ENCODE results near the gene RUNDC3A.
"Not testable (repeated sequence)": the region's sequence is repeated elsewhere in the genome, so short reads cannot be mapped to it uniquely, and the experiment has no call there.

Gene RUNDC3A

GRCh38 chr17:44333371-44333770, 25.0 kb downstream of the RUNDC3A start:
- no peak for TF ChIP-seq CTCF (IDR thresholded peaks at IDR 0.05; ENCODE audit: insufficient read depth, low read depth, low read length, missing control alignments)
- H3K4me3 ChIP-seq (ENCODE audit: low read length) = no peak overlapping the region
- DNase-seq (ENCODE audit: low read depth) = peak; percentile 49

- TF ChIP-seq CTCF (IDR thresholded peaks at IDR 0.05; ENCODE audit: insufficient read depth, low read depth, low read length, missing control alignments) = no peak
- no peak for DNase-seq (ENCODE audit: low read depth)
- no peak overlapping the region for H3K4me3 ChIP-seq (ENCODE audit: low read length)
These were observed 25.9 kb downstream of the RUNDC3A start for GRCh38 chr17:44334315-44334714.

- TF ChIP-seq CTCF (IDR thresholded peaks at IDR 0.05; ENCODE audit: insufficient read depth, low read depth, low read length, missing control alignments) = no peak
- no peak overlapping the region for H3K4me3 ChIP-seq (ENCODE audit: low read length)
- DNase-seq (ENCODE audit: low read depth) = no peak
These were observed 26.3 kb downstream of the RUNDC3A start for GRCh38 chr17:44334727-44335126.

GRCh38 chr17:44335564-44335963, 27.2 kb downstream of the RUNDC3A start:
- no peak overlapping the region for H3K4me3 ChIP-seq (ENCODE audit: low read length)
- DNase-seq (ENCODE audit: low read depth) = no peak
- no peak for TF ChIP-seq CTCF (IDR thresholded peaks at IDR 0.05; ENCODE audit: insufficient read depth, low read depth, low read length, missing control alignments)

GRCh38 chr17:44335968-44336367, 27.6 kb downstream of the RUNDC3A start:
- no peak for TF ChIP-seq CTCF (IDR thresholded peaks at IDR 0.05; ENCODE audit: insufficient read depth, low read depth, low read length, missing control alignments)
- no peak overlapping the region for H3K4me3 ChIP-seq (ENCODE audit: low read length)
- no peak for DNase-seq (ENCODE audit: low read depth)

GRCh38 chr17:44338702-44339101, 30.3 kb downstream of the RUNDC3A start:
- no peak for TF ChIP-seq CTCF (IDR thresholded peaks at IDR 0.05; ENCODE audit: insufficient read depth, low read depth, low read length, missing control alignments)
- peak; percentile 62 for DNase-seq (ENCODE audit: low read depth)
- H3K4me3 ChIP-seq (ENCODE audit: low read length) = no peak overlapping the region

- peak; percentile 45 for DNase-seq (ENCODE audit: low read depth)
- not testable (repeated sequence) for H3K4me3 ChIP-seq (ENCODE audit: low read length)
These were observed 32.2 kb downstream of the RUNDC3A start for GRCh38 chr17:44340553-44340952.
